H9 (cell line): ENCODE results near the gene PDE1C. TPM values are rescaled to one million over a fixed set of nuclear protein-coding genes. Genes with fewer than 3 reads are reported as not detected.

Experiments used
- DNase-seq: peaks from one replicate; pipeline ENCODE4 v3.0.0-alpha.2; 2017
- H2AFZ ChIP-seq: one replicate; pipeline ENCODE4 v1.6.1; 2013; ENCODE audit warnings: mild to moderate bottlenecking, low read length, control low read depth, moderate library complexity
- H2AK5ac ChIP-seq: 2 replicates; pipeline ENCODE4 v1.6.1; 2013; ENCODE audit warnings: low read length, control low read depth, mixed read lengths; ENCODE audit not compliant: insufficient read length
- H2BK120ac ChIP-seq: one replicate; pipeline ENCODE4 v1.6.1; 2013; ENCODE audit warnings: low read depth, mild to moderate bottlenecking, low read length, control low read depth, inconsistent platforms; ENCODE audit not compliant: poor library complexity, severe bottlenecking
- H2BK12ac ChIP-seq: 2 replicates; pipeline ENCODE4 v1.6.1; 2013; ENCODE audit warnings: low read length, control low read depth, mixed read lengths, low read depth; ENCODE audit not compliant: insufficient read length
- H2BK15ac ChIP-seq: 2 replicates; pipeline ENCODE4 v1.6.1; 2013; ENCODE audit warnings: low read depth, low read length, control low read depth
- H2BK20ac ChIP-seq: one replicate; pipeline ENCODE4 v1.6.1; 2013; ENCODE audit warnings: low read depth, mild to moderate bottlenecking, low read length, control low read depth, inconsistent platforms; ENCODE audit not compliant: poor library complexity, severe bottlenecking
- H2BK5ac ChIP-seq: 2 replicates; pipeline ENCODE4 v1.6.1; 2013; ENCODE audit warnings: low read length, control low read depth, mixed read lengths; ENCODE audit not compliant: insufficient read length
- H3K14ac ChIP-seq: 2 replicates; pipeline ENCODE4 v1.6.1; 2013; ENCODE audit warnings: low read length, control low read depth; ENCODE audit not compliant: insufficient read depth
- H3K18ac ChIP-seq: 2 replicates; pipeline ENCODE4 v1.6.1; 2013; ENCODE audit warnings: low read depth, mild to moderate bottlenecking, mixed read lengths, low read length, control low read depth; ENCODE audit not compliant: insufficient read length
- H3K23ac ChIP-seq: 2 replicates; pipeline ENCODE4 v1.6.1; 2013; ENCODE audit warnings: low read length, control low read depth, mixed read lengths, low read depth; ENCODE audit not compliant: insufficient read length
- H3K23me2 ChIP-seq: 2 replicates; pipeline ENCODE4 v1.6.1; 2013; ENCODE audit warnings: low read depth, mild to moderate bottlenecking, mixed read lengths, low read length, control low read depth; ENCODE audit not compliant: insufficient read length, poor library complexity, severe bottlenecking
- H3K27ac ChIP-seq: 2 replicates; pipeline ENCODE4 v1.5.1; 2013; ENCODE audit warnings: low read length, control low read depth, mixed read lengths, low read depth; ENCODE audit not compliant: insufficient read length
- H3K27me3 ChIP-seq: 2 replicates; pipeline ENCODE4 v1.6.1; 2013; ENCODE audit warnings: low read length, control low read depth, inconsistent platforms; ENCODE audit not compliant: insufficient read depth
- H3K4ac ChIP-seq: 2 replicates; pipeline ENCODE4 v1.6.1; 2013; ENCODE audit warnings: low read depth, mild to moderate bottlenecking, control low read depth, inconsistent platforms, low read length, moderate library complexity
- H3K4me1 ChIP-seq: 2 replicates; pipeline ENCODE4 v1.6.1; 2013; ENCODE audit warnings: low read length, control low read depth, inconsistent platforms; ENCODE audit not compliant: insufficient read depth
- H3K4me2 ChIP-seq: 2 replicates; pipeline ENCODE4 v1.6.1; 2013; ENCODE audit warnings: low read length, control low read depth, mixed read lengths; ENCODE audit not compliant: insufficient read length, insufficient read depth
- H3K56ac ChIP-seq: 2 replicates; pipeline ENCODE4 v1.6.1; 2013; ENCODE audit warnings: low read depth, mild to moderate bottlenecking, mixed read lengths, low read length, control low read depth; ENCODE audit not compliant: insufficient read length
- H3K79me1 ChIP-seq: 2 replicates; pipeline ENCODE4 v1.6.1; 2013; ENCODE audit warnings: low read depth, mild to moderate bottlenecking, moderate library complexity, low read length, control low read depth, inconsistent platforms; ENCODE audit not compliant: insufficient read depth, poor library complexity, severe bottlenecking
- H3K79me2 ChIP-seq: 2 replicates; pipeline ENCODE4 v1.6.1; 2013; ENCODE audit warnings: low read length, control low read depth, inconsistent platforms; ENCODE audit not compliant: insufficient read depth
- H3K9ac ChIP-seq: 2 replicates; pipeline ENCODE4 v1.6.1; 2013; ENCODE audit warnings: low read length, control low read depth, mixed read lengths; ENCODE audit not compliant: insufficient read length; ENCODE audit errors: extremely low read depth
- H3K9me3 ChIP-seq: one replicate; pipeline ENCODE4 v1.6.1; 2013; ENCODE audit warnings: low read depth, low read length, inconsistent platforms; ENCODE audit not compliant: control insufficient read depth
- H3T11ph ChIP-seq: one replicate; pipeline ENCODE4 v1.6.1; 2013; ENCODE audit warnings: mild to moderate bottlenecking, low read length, control low read depth, inconsistent platforms
- H4K20me1 ChIP-seq: one replicate; pipeline ENCODE4 v1.6.1; 2013; ENCODE audit not compliant: control insufficient read depth, insufficient read length, insufficient read depth
- H4K5ac ChIP-seq: 2 replicates; pipeline ENCODE4 v1.6.1; 2013; ENCODE audit warnings: low read depth, mild to moderate bottlenecking, mixed read lengths, low read length, control low read depth; ENCODE audit not compliant: insufficient read length
- H4K8ac ChIP-seq: replicated peaks from 2 replicates; pipeline ENCODE4 v1.6.1; 2013; ENCODE audit warnings: low read length, control low read depth, mixed read lengths, low read depth; ENCODE audit not compliant: insufficient read length
- H4K91ac ChIP-seq: 2 replicates; pipeline ENCODE4 v1.6.1; 2013; ENCODE audit warnings: low read depth, mild to moderate bottlenecking, moderate library complexity, mixed read lengths, low read length, control low read depth; ENCODE audit not compliant: insufficient read length
- H3K27ac Mint-ChIP-seq, 3 experiments: 2 replicates in 2 of 3; 3 replicates in 1 of 3; pipeline ENCODE4 v1.8.0; 2020 to 2021; ENCODE audit warnings: mixed read lengths in 3 of 3, mild to moderate bottlenecking in 1 of 3, moderate library complexity in 1 of 3
- H3K27me3 Mint-ChIP-seq: 2 replicates; pipeline ENCODE4 v1.8.0; 2021; ENCODE audit warnings: low read depth, mild to moderate bottlenecking, moderate library complexity, mixed read lengths
- H3K36me3 Mint-ChIP-seq, 3 experiments: 2 replicates in 2 of 3; 3 replicates in 1 of 3; pipeline ENCODE4 v1.8.0; 2020 to 2021; ENCODE audit warnings: low read depth in 3 of 3, mixed read lengths in 3 of 3; ENCODE audit not compliant: insufficient read depth in 1 of 3
- H3K4me1 Mint-ChIP-seq, 2 experiments: 2 replicates each; pipeline ENCODE4 v1.8.0; 2020; ENCODE audit warnings: mixed read lengths in 2 of 2
- H3K4me3 Mint-ChIP-seq, 2 experiments: 2 replicates in 1 of 2; 3 replicates in 1 of 2; pipeline ENCODE4 v1.8.0; 2020 to 2021; ENCODE audit warnings: mild to moderate bottlenecking in 2 of 2, mixed read lengths in 2 of 2, moderate library complexity in 1 of 2
- H3K9me3 Mint-ChIP-seq, 2 experiments: 2 replicates in 1 of 2; 3 replicates in 1 of 2; pipeline ENCODE4 v1.8.0; 2020; ENCODE audit warnings: mild to moderate bottlenecking in 2 of 2, mixed read lengths in 2 of 2, moderate library complexity in 1 of 2
- WGBS: extraction: QIAGEN DNeasy Blood & Tissue Kit; methylation state at CpG from one replicate; pipeline ENCODE4 v1.1.7; 2013; ENCODE audit warnings: missing lambda C conversion rate, low lambda C conversion rate, mixed read lengths; ENCODE audit not compliant: insufficient read length; ENCODE audit errors: extremely low coverage; 5-methylcytosine and 5-hydroxymethylcytosine counted together
- total RNA-seq: library from RNA; stranded (reverse); gene quantifications from 2 replicates; pipeline ENCODE4 v1.2.1, GENCODE V29; 2021
- TF ChIP-seq, protein P1 (sequence below): fragments of 200-600 bp; sonication (generic); conservative IDR thresholded peaks from 3 replicates; pipeline ENCODE4 v1.8.0; 2021; ENCODE audit warnings: antibody characterized with exemption, mild to moderate bottlenecking

PDE1C gene
- total RNA-seq, 1 experiment from 2014 or later = 0.17 TPM

DNA sequence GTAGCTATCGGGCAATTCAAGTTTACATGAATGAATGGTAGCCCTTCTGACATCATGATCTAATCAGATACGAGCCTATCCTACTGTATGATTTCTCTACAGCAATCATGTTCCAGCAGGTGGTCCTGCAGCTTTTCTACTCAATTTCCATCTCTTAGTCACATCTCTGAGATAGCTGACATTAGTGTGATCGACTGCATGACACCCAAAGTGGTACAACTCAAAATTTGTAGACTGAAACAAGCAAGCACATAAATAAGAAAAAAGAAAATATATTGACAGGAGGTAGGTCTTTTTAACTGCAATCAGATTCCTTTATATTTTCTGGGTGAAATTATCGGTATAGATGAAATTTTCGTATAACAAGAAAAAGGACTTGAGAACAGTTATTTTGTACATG lies 251.2 kb downstream of the PDE1C start:
- H3K56ac ChIP-seq = no peak overlapping the region
- H3K27me3 Mint-ChIP-seq = peaks cover 28% of the 10 kb centered on the region
- WGBS = no CpG with 5 or more reads among the region's 5 CpGs

More for the DNA sequence above, 251.2 kb downstream of the PDE1C start:
- no peak overlapping the region for H2AK5ac ChIP-seq
- Mint-ChIP-seq H3K36me3 (no peaks in the 10 kb centered on the region), H3K4me3 (no peak overlapping the region), H3K27ac (no peak overlapping the region), H3K4me1 (peaks cover 7% of the 10 kb centered on the region in 2 experiments), H3K9me3 (no peaks in the 10 kb centered on the region)
- H3K18ac ChIP-seq = no peak overlapping the region
- no peak overlapping the region for H3K27ac ChIP-seq
- H2BK12ac ChIP-seq = no peak overlapping the region
- no peaks in the 10 kb centered on the region; the same call in 1 of the 2 replicates for H3K4me1 ChIP-seq
- H3T11ph ChIP-seq = no peak overlapping the region
- H2BK5ac ChIP-seq = no peak overlapping the region
- H4K91ac ChIP-seq = no peak overlapping the region
- no peak overlapping the region for H3K14ac ChIP-seq
- H3K4me2 ChIP-seq = no peak overlapping the region
- DNase-seq = no peak
- H3K79me1 ChIP-seq = no peaks in the 10 kb centered on the region
- H3K4ac ChIP-seq = no peak overlapping the region
- H3K27me3 ChIP-seq = no peaks in the 10 kb centered on the region
- no peaks in the 10 kb centered on the region for H3K23me2 ChIP-seq
- TF ChIP-seq, protein P1, sequence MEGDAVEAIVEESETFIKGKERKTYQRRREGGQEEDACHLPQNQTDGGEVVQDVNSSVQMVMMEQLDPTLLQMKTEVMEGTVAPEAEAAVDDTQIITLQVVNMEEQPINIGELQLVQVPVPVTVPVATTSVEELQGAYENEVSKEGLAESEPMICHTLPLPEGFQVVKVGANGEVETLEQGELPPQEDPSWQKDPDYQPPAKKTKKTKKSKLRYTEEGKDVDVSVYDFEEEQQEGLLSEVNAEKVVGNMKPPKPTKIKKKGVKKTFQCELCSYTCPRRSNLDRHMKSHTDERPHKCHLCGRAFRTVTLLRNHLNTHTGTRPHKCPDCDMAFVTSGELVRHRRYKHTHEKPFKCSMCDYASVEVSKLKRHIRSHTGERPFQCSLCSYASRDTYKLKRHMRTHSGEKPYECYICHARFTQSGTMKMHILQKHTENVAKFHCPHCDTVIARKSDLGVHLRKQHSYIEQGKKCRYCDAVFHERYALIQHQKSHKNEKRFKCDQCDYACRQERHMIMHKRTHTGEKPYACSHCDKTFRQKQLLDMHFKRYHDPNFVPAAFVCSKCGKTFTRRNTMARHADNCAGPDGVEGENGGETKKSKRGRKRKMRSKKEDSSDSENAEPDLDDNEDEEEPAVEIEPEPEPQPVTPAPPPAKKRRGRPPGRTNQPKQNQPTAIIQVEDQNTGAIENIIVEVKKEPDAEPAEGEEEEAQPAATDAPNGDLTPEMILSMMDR = no peak
- H2BK20ac ChIP-seq = no peak overlapping the region
- H3K9me3 ChIP-seq = no peaks in the 10 kb centered on the region
- H3K23ac ChIP-seq = no peak overlapping the region
- no peak overlapping the region for H3K9ac ChIP-seq
- H4K8ac ChIP-seq = no peak overlapping the region
- no peak overlapping the region for H4K5ac ChIP-seq
- no peak overlapping the region for H2AFZ ChIP-seq
- no peak overlapping the region for H2BK120ac ChIP-seq
- H3K79me2 ChIP-seq = no peaks in the 10 kb centered on the region
- H2BK15ac ChIP-seq = no peak overlapping the region
- no peaks in the 10 kb centered on the region for H4K20me1 ChIP-seq
